ENCODE measurements around the gene APLF. TPM values are rescaled to one million over a fixed set of nuclear protein-coding genes. Genes with fewer than 3 reads are reported as not detected.

APLF gene
- total RNA-seq, 1 donor: 10.5 TPM

DNA sequence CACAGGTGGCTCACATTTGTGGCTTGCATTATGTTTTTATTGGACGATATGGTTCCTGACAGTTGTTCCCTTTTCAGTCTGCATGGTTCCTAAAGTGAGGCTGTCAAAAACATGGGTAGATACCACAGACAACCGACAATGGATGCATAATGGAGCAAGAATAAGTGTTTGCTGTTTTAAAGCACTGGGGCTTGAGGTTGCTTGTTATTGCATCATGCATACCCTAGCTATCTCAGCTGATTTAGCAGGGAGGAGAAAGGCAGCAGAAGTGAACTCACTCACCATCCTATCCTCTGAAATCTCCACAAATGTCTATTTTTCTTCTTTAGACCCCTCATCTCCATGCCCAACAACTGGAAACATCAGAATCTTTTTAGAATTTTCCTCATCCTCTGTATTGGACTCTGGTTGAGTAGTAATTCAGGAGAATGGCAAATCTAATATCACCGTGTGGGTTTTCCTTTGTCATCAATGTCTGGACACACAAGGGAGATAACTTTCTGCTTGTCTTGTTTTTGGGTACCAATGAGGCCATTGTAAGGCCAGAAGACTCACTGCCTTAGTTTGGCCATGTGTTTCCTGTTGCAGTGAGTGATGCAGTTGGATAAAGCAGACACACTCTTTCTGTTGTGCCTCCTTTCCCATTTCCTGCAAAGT is 47.0 kb upstream of the APLF start:
- Histone ChIP-seq H4K20me1 (ENCODE audit: insufficient read depth, low read length) (no peaks in the 10 kb centered on the region), H3K36me3 (ENCODE audit: insufficient read depth, low read length) (no peaks in the 10 kb centered on the region), H3K9me3 (ENCODE audit: low read depth, low read length) (no peaks in the 10 kb centered on the region), H3K4me3 (ENCODE audit: insufficient read depth, low read length) (no peak overlapping the region), H3K27ac (ENCODE audit: low read depth, low read length) (no peak overlapping the region), H2AFZ (ENCODE audit: low read length) (no peak overlapping the region), H3K79me2 (ENCODE audit: insufficient read depth, low read length) (no peaks in the 10 kb centered on the region), H3K4me2 (ENCODE audit: insufficient read depth, low read length) (no peak overlapping the region), H3K27me3 (ENCODE audit: insufficient read depth, low read length) (peaks cover 5% of the 10 kb centered on the region), H3K4me1 (ENCODE audit: insufficient read depth, low read length) (no peaks in the 10 kb centered on the region)
- DNase-seq (ENCODE audit: insufficient read length, low spot score, missing footprints): no peak
- TF ChIP-seq, protein P1, sequence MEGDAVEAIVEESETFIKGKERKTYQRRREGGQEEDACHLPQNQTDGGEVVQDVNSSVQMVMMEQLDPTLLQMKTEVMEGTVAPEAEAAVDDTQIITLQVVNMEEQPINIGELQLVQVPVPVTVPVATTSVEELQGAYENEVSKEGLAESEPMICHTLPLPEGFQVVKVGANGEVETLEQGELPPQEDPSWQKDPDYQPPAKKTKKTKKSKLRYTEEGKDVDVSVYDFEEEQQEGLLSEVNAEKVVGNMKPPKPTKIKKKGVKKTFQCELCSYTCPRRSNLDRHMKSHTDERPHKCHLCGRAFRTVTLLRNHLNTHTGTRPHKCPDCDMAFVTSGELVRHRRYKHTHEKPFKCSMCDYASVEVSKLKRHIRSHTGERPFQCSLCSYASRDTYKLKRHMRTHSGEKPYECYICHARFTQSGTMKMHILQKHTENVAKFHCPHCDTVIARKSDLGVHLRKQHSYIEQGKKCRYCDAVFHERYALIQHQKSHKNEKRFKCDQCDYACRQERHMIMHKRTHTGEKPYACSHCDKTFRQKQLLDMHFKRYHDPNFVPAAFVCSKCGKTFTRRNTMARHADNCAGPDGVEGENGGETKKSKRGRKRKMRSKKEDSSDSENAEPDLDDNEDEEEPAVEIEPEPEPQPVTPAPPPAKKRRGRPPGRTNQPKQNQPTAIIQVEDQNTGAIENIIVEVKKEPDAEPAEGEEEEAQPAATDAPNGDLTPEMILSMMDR (IDR thresholded peaks at IDR 0.05; ENCODE audit: extremely low read depth, low read depth, low read length): no peak

DNA sequence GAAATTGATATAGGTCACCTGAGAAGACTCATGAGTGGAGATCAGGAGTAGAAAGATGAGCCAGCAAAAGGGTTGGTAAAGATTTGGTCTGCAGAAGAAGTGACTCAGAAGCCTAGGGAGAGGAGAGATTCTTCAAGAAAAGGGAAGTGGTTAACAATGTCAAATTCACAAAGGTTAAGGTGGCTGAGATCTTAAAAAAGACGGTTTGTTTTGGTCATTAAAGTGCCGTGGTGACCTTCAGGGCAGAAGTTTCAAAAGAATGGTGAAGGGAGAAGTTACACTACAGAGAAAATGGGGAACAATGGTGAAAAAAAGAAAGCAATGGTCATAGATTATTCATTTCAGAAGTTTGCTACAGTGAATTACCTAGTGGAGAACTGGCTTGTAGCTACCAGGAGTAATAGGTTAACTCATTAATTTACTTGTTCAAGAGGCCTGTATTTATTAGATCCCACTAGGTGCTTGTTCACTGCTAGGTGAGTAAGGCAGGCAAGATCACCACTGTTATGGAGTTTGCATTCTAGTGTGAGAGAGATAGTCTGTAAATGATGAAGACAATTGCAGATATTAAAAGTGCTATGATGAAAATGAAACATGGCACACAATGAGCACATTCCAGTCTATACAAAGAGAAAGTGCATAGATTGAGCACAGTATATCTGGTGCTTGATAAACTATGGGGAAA is 43.3 kb upstream of the APLF start:
- Histone ChIP-seq H3K4me3 (ENCODE audit: insufficient read depth, low read length) (no peak overlapping the region), H3K4me1 (ENCODE audit: insufficient read depth, low read length) (peaks cover 13% of the 10 kb centered on the region), H3K79me2 (ENCODE audit: insufficient read depth, low read length) (no peaks in the 10 kb centered on the region), H3K9me3 (ENCODE audit: low read depth, low read length) (no peaks in the 10 kb centered on the region), H3K27me3 (ENCODE audit: insufficient read depth, low read length) (peaks cover 5% of the 10 kb centered on the region), H3K4me2 (ENCODE audit: insufficient read depth, low read length) (no peak overlapping the region), H4K20me1 (ENCODE audit: insufficient read depth, low read length) (no peaks in the 10 kb centered on the region), H3K27ac (ENCODE audit: low read depth, low read length) (no peak overlapping the region), H3K36me3 (ENCODE audit: insufficient read depth, low read length) (no peaks in the 10 kb centered on the region), H2AFZ (ENCODE audit: low read length) (no peak overlapping the region)
- TF ChIP-seq, protein P1 (IDR thresholded peaks at IDR 0.05; ENCODE audit: extremely low read depth, low read depth, low read length): no peak
- no peak for DNase-seq (ENCODE audit: insufficient read length, low spot score, missing footprints)

DNA sequence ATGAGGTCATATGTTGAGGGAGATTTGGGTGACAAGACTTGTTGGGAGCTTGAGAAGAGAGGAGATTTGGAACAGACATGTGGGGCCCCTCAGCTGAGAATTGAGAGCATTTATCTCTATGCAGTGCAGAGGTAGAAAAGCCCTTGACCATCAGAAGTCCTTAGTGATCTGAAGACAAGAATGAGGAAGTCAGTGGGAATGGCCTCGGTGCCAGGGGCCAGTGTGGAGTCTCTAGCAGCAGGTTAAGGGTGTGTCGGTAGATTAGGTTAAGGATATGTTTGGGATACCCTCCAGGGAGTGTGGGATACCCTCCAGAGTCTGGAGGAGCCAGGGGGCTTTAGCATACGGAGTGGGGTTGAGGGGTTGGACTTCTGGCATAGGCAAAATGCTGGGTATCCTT is 41.9 kb upstream of the APLF start:
- no peak overlapping the region for H3K27ac ChIP-seq (ENCODE audit: low read depth, low read length)
- H3K4me2 ChIP-seq (ENCODE audit: insufficient read depth, low read length): no peak overlapping the region
- no peak overlapping the region for H3K4me3 ChIP-seq (ENCODE audit: insufficient read depth, low read length)
- no peaks in the 10 kb centered on the region for H3K36me3 ChIP-seq (ENCODE audit: insufficient read depth, low read length)
- TF ChIP-seq, protein P1 (IDR thresholded peaks at IDR 0.05; ENCODE audit: extremely low read depth, low read depth, low read length): no peak
- H3K27me3 ChIP-seq (ENCODE audit: insufficient read depth, low read length): peaks cover 5% of the 10 kb centered on the region
- no peak overlapping the region for H2AFZ ChIP-seq (ENCODE audit: low read length)
- H3K79me2 ChIP-seq (ENCODE audit: insufficient read depth, low read length): no peaks in the 10 kb centered on the region
- DNase-seq (ENCODE audit: insufficient read length, low spot score, missing footprints): no peak
- H4K20me1 ChIP-seq (ENCODE audit: insufficient read depth, low read length): no peaks in the 10 kb centered on the region
- no peaks in the 10 kb centered on the region for H3K9me3 ChIP-seq (ENCODE audit: low read depth, low read length)
- peaks cover 13% of the 10 kb centered on the region for H3K4me1 ChIP-seq (ENCODE audit: insufficient read depth, low read length)

DNA sequence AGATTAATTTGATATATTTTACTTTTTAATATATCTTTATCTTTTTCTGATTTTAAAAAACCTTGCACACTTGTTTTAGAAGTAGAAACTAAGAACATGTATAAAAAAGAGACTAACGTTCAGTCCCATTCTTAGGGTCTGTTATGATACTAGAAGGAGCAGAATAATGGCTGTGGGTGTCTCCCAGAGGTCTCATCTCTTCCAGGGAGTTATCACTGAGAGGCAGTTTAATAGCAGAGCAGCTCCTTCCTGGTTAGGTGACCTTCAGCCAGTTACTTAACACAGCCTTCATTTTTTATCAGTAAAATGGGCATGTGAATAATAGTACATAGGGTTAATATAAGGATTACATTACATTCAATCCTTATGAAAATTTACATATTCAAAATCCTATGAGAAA is 40.9 kb upstream of the APLF start:
- peaks cover 3% of the 10 kb centered on the region for H3K27me3 ChIP-seq (ENCODE audit: insufficient read depth, low read length)

More for the DNA sequence above, 40.9 kb upstream of the APLF start:
- Histone ChIP-seq H3K79me2 (ENCODE audit: insufficient read depth, low read length) (no peaks in the 10 kb centered on the region), H3K36me3 (ENCODE audit: insufficient read depth, low read length) (no peaks in the 10 kb centered on the region), H3K4me1 (ENCODE audit: insufficient read depth, low read length) (peaks cover 13% of the 10 kb centered on the region), H3K27ac (ENCODE audit: low read depth, low read length) (no peak overlapping the region), H3K9me3 (ENCODE audit: low read depth, low read length) (no peaks in the 10 kb centered on the region), H3K4me2 (ENCODE audit: insufficient read depth, low read length) (no peak overlapping the region), H4K20me1 (ENCODE audit: insufficient read depth, low read length) (no peaks in the 10 kb centered on the region), H3K4me3 (ENCODE audit: insufficient read depth, low read length) (no peak overlapping the region), H2AFZ (ENCODE audit: low read length) (no peak overlapping the region)
- TF ChIP-seq, protein P1 (IDR thresholded peaks at IDR 0.05; ENCODE audit: extremely low read depth, low read depth, low read length): no peak
- DNase-seq (ENCODE audit: insufficient read length, low spot score, missing footprints): no peak
